ENCODE data around the gene THBS1.

GRCh38 chr15:39595338-39596221 is 14.7 kb downstream of the THBS1 start:
- no peak for TF ChIP-seq ISL1 (CRISPR knock-in tag; IDR thresholded peaks at IDR 0.05)
- TF ChIP-seq GLIS3 (CRISPR knock-in tag; IDR thresholded peaks at IDR 0.05), result no peak
- TF ChIP-seq CSDC2 (CRISPR knock-in tag; IDR thresholded peaks at IDR 0.05), result no peak

All from SK-N-SH treated with all-trans-retinoic acid at 6 μM for 48 hours (cell line).